MM.1S (cell line): ENCODE results near the gene SYT13.

Experiments used
- DNase-seq: peaks from one replicate; pipeline ENCODE4 v3.0.0-alpha.2; 2015
- H2AFZ ChIP-seq: fragments of 300-600 bp; sonication (generic); 2 replicates; pipeline ENCODE4 v1.6.0; 2016; ENCODE audit warnings: antibody characterized with exemption, low read length
- H3F3A ChIP-seq: fragments of 300-600 bp; sonication (generic); 2 replicates; pipeline ENCODE4 v1.6.1; 2016; ENCODE audit warnings: mild to moderate bottlenecking, antibody characterized with exemption, low read length, moderate library complexity, mixed read lengths; ENCODE audit not compliant: insufficient read depth
- H3K27ac ChIP-seq: fragments of 300-600 bp; sonication (generic); 2 replicates; pipeline ENCODE4 v1.5.1; 2016; ENCODE audit warnings: mild to moderate bottlenecking, low read length
- H3K27me3 ChIP-seq: fragments of 300-600 bp; sonication (generic); replicated peaks from 2 replicates; pipeline ENCODE4 v1.6.0; 2016; ENCODE audit warnings: low read length; ENCODE audit not compliant: insufficient read depth
- H3K36me3 ChIP-seq: fragments of 300-600 bp; sonication (generic); replicated peaks from 2 replicates; pipeline ENCODE4 v1.6.1; 2016; ENCODE audit warnings: mild to moderate bottlenecking, low read length, mixed read lengths; ENCODE audit not compliant: insufficient read depth
- H3K4me1 ChIP-seq: fragments of 300-600 bp; sonication (generic); 2 replicates; pipeline ENCODE4 v1.6.1; 2016; ENCODE audit warnings: low read length, mixed read lengths
- H3K4me2 ChIP-seq: fragments of 300-600 bp; sonication (generic); 2 replicates; pipeline ENCODE4 v1.6.0; 2016; ENCODE audit warnings: low read depth, low read length
- H3K4me3 ChIP-seq: fragments of 300-600 bp; sonication (generic); 2 replicates; pipeline ENCODE4 v1.5.1; 2016; ENCODE audit warnings: low read length, mixed read lengths
- H3K79me2 ChIP-seq: fragments of 300-600 bp; sonication (generic); 2 replicates; pipeline ENCODE4 v1.6.1; 2016; ENCODE audit warnings: mixed run types, low read length, mixed read lengths
- H3K9ac ChIP-seq: fragments of 300-600 bp; sonication (generic); 2 replicates; pipeline ENCODE4 v1.6.1; 2016; ENCODE audit warnings: low read length, mixed read lengths
- H3K9me2 ChIP-seq: fragments of 300-600 bp; sonication (generic); replicated peaks from 2 replicates; pipeline ENCODE4 v1.6.1; 2016; ENCODE audit warnings: mild to moderate bottlenecking, low read length, mixed read lengths; ENCODE audit not compliant: insufficient read depth
- H3K9me3 ChIP-seq: fragments of 300-600 bp; sonication (generic); replicated peaks from 2 replicates; pipeline ENCODE4 v1.6.1; 2016; ENCODE audit warnings: mild to moderate bottlenecking, low read length, mixed read lengths; ENCODE audit not compliant: insufficient read depth
- H4K20me1 ChIP-seq: fragments of 300-600 bp; sonication (generic); 2 replicates; pipeline ENCODE4 v1.6.1; 2016; ENCODE audit warnings: mild to moderate bottlenecking, low read length, moderate library complexity, mixed read lengths; ENCODE audit not compliant: insufficient read depth
- CTCF ChIP-seq: fragments of 300-600 bp; sonication (generic); IDR thresholded peaks from 2 replicates; pipeline ENCODE4 v1.5.1; 2016; ENCODE audit warnings: antibody characterized with exemption, low read length, mixed read lengths
- EZH2 ChIP-seq: fragments of 300-600 bp; sonication (generic); optimal IDR thresholded peaks from 2 replicates; pipeline ENCODE3; 2017; ENCODE audit warnings: low read depth, mild to moderate bottlenecking, antibody characterized with exemption, low read length, mixed read lengths
- EZH2phosphoT487 ChIP-seq: fragments of 300-600 bp; sonication (generic); IDR thresholded peaks from 2 replicates; pipeline ENCODE4 v1.6.1; 2018; ENCODE audit warnings: antibody characterized with exemption, low read length

The SYT13 gene

DNA sequence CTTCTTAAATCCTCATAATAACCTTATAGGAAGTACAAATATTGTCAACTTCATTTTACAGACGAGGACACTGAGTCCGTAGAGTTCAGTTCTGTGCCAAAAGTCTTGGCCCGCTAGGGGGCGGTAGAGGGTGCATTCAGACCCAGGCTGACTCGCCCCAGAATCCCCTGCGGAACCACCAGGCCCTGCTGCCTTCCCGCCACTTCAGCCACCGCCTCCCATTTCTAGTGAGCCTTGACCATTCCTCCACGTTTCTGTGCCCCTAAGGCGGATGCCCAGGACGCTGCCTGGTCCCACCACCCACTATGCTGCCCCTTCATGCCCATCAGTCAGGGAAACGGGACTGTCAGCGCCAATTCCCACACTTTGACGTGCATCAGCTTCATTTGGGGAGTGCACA is 19.1 kb downstream of the SYT13 start:
- Histone ChIP-seq H3K27ac (no peak overlapping the region), H3F3A (no peaks in the 10 kb centered on the region), H3K27me3 (no peaks in the 10 kb centered on the region), H3K36me3 (no peaks in the 10 kb centered on the region), H3K9me2 (no peaks in the 10 kb centered on the region), H3K4me2 (no peak overlapping the region), H3K9ac (no peak overlapping the region), H3K79me2 (no peaks in the 10 kb centered on the region), H3K9me3 (no peaks in the 10 kb centered on the region), H3K4me3 (no peak overlapping the region), H2AFZ (no peak overlapping the region), H3K4me1 (no peaks in the 10 kb centered on the region), H4K20me1 (no peaks in the 10 kb centered on the region)
- TF ChIP-seq CTCF (peak; percentile 56), EZH2phosphoT487 (no peak), EZH2 (no peak)
- DNase-seq, result no peak

DNA sequence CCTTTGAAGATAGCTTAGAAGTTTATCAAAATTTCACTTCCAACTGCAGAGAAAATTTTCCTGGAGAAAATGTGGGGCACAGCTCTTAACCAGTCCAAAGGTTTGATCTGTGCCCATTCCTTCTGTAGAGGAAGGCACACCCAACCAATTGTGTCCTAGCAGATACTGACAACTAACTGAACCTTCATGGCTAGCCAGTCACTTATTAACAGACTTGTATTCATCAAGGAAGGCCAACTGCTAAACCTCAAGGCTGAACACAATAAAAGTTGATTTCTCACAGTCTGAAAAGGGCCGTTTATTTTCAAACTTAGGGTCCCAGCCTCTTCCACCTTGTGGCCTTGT is 19.5 kb downstream of the SYT13 start:
- Histone ChIP-seq H3K9me3 (no peaks in the 10 kb centered on the region), H3K9ac (no peak overlapping the region), H3K27ac (no peak overlapping the region), H3K4me3 (no peak overlapping the region), H3F3A (no peaks in the 10 kb centered on the region), H4K20me1 (no peaks in the 10 kb centered on the region), H3K9me2 (no peaks in the 10 kb centered on the region), H3K4me1 (no peaks in the 10 kb centered on the region), H3K27me3 (no peaks in the 10 kb centered on the region), H3K36me3 (no peaks in the 10 kb centered on the region), H3K4me2 (no peak overlapping the region), H2AFZ (no peak overlapping the region), H3K79me2 (no peaks in the 10 kb centered on the region)
- no peak for TF ChIP-seq EZH2
- no peak for DNase-seq

GRCh38 chr11:45265969-45266675 is 20.0 kb downstream of the SYT13 start:
- TF ChIP-seq EZH2, result no peak
- no peaks in the 10 kb centered on the region for H3K36me3 ChIP-seq
- no peaks in the 10 kb centered on the region for H3F3A ChIP-seq
- H3K27ac ChIP-seq, result no peak overlapping the region
- H3K9me2 ChIP-seq, result no peaks in the 10 kb centered on the region
- no peak overlapping the region for H2AFZ ChIP-seq
- H4K20me1 ChIP-seq, result no peaks in the 10 kb centered on the region
- no peak overlapping the region for H3K4me2 ChIP-seq
- no peak overlapping the region for H3K4me3 ChIP-seq
- H3K79me2 ChIP-seq, result no peaks in the 10 kb centered on the region
- no peak overlapping the region for H3K9ac ChIP-seq
- no peaks in the 10 kb centered on the region for H3K4me1 ChIP-seq
- DNase-seq, result no peak
- H3K9me3 ChIP-seq, result no peaks in the 10 kb centered on the region
- H3K27me3 ChIP-seq, result no peaks in the 10 kb centered on the region

GRCh38 chr11:45264839-45265515 is 21.2 kb downstream of the SYT13 start:
- no peak for DNase-seq

More at GRCh38 chr11:45264839-45265515, 21.2 kb downstream of the SYT13 start:
- no peak overlapping the region for H3K27ac ChIP-seq
- no peaks in the 10 kb centered on the region for H3K36me3 ChIP-seq
- no peak overlapping the region for H3K4me2 ChIP-seq
- H3F3A ChIP-seq, result no peaks in the 10 kb centered on the region
- no peaks in the 10 kb centered on the region for H3K79me2 ChIP-seq
- no peak overlapping the region for H3K9ac ChIP-seq
- no peak overlapping the region for H2AFZ ChIP-seq
- no peaks in the 10 kb centered on the region for H4K20me1 ChIP-seq
- H3K27me3 ChIP-seq, result no peaks in the 10 kb centered on the region
- H3K4me3 ChIP-seq, result no peak overlapping the region
- H3K9me3 ChIP-seq, result no peaks in the 10 kb centered on the region
- H3K9me2 ChIP-seq, result no peaks in the 10 kb centered on the region
- TF ChIP-seq EZH2 (no peak), CTCF (no peak), EZH2phosphoT487 (no peak)
- H3K4me1 ChIP-seq, result no peaks in the 10 kb centered on the region
